ENCODE data around the gene SIGLEC9. TPM values are rescaled to one million over a fixed set of nuclear protein-coding genes. Genes with fewer than 3 reads are reported as not detected.
"Not testable (repeated sequence)": the region's sequence is repeated elsewhere in the genome, so short reads cannot be mapped to it uniquely, and the experiment has no call there.

Gene SIGLEC9
- total and polyA plus RNA-seq, 7 donors = 0.24 to 2.2 (median 0.73) TPM

DNA sequence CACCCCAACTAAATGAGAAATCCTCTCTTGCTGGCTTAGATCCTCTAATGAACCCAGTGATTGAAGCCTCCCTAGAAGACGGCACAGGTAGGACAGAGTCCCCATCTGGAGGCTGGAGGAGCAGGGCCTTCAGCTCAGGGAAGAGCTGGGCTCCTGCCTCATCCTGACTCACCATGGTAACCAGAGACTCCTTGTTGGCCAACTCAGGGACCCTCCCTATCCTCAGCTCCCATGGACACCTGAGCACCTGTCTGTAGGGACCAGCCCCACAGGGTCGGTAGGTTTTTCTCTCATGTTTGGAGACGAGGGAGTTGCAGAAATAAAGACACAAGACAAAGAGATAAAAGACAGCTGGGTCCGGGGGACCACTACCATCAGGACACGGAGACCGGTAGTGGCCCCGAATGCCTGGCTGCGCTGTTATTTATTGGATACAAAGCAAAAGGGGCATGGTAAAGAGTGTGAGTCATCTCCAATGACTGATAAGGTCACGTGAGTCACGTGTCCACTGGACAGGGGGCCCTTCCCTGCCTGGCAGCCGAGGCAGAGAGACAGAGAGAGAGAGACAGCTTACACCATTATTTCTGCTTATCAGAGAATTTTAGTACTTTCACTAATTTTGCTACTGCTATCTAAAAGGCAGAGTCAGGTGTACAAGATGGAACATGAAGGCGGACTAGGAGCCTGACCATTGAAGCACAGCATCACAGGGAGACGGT is 44.0 kb downstream of the SIGLEC9 start:
- TF ChIP-seq, protein P1, sequence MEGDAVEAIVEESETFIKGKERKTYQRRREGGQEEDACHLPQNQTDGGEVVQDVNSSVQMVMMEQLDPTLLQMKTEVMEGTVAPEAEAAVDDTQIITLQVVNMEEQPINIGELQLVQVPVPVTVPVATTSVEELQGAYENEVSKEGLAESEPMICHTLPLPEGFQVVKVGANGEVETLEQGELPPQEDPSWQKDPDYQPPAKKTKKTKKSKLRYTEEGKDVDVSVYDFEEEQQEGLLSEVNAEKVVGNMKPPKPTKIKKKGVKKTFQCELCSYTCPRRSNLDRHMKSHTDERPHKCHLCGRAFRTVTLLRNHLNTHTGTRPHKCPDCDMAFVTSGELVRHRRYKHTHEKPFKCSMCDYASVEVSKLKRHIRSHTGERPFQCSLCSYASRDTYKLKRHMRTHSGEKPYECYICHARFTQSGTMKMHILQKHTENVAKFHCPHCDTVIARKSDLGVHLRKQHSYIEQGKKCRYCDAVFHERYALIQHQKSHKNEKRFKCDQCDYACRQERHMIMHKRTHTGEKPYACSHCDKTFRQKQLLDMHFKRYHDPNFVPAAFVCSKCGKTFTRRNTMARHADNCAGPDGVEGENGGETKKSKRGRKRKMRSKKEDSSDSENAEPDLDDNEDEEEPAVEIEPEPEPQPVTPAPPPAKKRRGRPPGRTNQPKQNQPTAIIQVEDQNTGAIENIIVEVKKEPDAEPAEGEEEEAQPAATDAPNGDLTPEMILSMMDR (IDR thresholded peaks at IDR 0.05) = no peak
- 74 to 85% (median 77%) methylated on average over 13 of the region's 13 CpGs for WGBS, 3 donors
- Histone ChIP-seq H3K27me3 (ENCODE audit: insufficient read depth in 3 of 3, low read length in 2 of 3) (peaks cover 0 to 5% (median 2%) of the 10 kb centered on the region in 3 donors), H3K9me3 (no peaks in the 10 kb centered on the region), H3K4me3 (no peak overlapping the region), H3K36me3 (ENCODE audit: insufficient read depth in 1 of 2, low read depth in 1 of 2) (no peaks in the 10 kb centered on the region), H3K27ac (no peak overlapping the region), H3K4me1 (no peaks in the 10 kb centered on the region)
- DNase-seq (no peak), ATAC-seq (no peak)
- intact Hi-C loops (cut with DNase I) = no loop called here

DNA sequence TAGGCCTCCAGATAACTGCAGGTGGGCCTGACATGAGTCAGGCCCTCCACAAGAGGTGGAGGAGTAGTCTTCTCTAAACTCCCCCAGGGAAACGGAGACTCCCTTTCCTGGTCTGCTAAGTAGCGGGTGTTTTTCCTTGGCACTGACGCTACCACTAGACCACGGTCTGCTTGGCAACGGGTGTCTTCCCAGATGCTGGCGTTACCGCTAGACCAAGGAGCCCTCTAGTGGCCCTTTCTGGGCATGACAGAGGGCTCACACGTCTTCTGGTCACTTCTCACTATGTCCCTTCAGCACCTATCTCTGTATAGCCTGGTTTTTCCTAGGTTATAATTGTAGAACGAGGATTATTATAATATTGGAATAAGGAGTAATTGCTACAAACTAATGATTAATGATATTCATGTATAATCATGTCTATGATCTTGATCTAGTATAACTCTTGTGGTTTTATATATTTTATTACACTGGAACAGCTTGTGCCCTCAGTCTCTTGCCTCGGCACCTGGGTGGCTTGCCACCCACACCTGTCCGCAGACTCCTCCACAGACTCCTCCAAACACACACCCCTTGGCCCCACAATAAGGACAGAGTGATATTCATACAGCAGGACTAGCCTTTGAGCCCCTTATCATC is 44.7 kb downstream of the SIGLEC9 start:
- H3K27me3 ChIP-seq (ENCODE audit: insufficient read depth in 3 of 3, low read length in 2 of 3); H3K9me3 ChIP-seq; ATAC-seq; H3K4me1 ChIP-seq; intact Hi-C loops (cut with DNase I); H3K27ac ChIP-seq; H3K4me3 ChIP-seq; H3K36me3 ChIP-seq (ENCODE audit: insufficient read depth in 1 of 2, low read depth in 1 of 2): not testable (repeated sequence)
- TF ChIP-seq, protein P1 (IDR thresholded peaks at IDR 0.05) = peak; percentile 69
- DNase-seq = peak in 1 of 2 donors; percentile 70
- WGBS, 3 donors = 9 to 14% (median 13%) methylated on average over 11 of the region's 11 CpGs

DNA sequence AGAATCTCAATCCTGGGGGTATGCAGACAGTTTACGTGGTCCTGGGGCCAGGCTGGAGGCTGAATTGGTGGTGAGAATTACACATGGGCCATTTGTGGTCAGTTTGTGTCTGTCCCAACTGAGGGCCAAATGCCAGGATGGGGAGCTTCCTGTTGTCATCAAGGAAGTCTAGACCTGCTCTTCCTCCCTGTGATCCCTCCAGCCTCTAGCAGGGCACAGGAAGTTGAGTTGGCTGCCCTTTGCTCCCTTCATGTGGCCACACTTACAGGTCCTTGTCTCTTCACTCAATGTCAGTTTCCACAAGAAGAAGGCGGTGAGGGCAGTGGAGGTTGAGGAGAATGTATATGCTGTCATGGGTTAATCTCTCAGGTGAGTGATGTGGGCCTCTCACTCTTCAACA is 47.5 kb downstream of the SIGLEC9 start:
- H3K4me3 ChIP-seq = no peak overlapping the region
- no peak for DNase-seq
- TF ChIP-seq, protein P1 (IDR thresholded peaks at IDR 0.05) = no peak
- no peaks in the 10 kb centered on the region for H3K36me3 ChIP-seq (ENCODE audit: insufficient read depth in 1 of 2, low read depth in 1 of 2)
- H3K9me3 ChIP-seq = no peaks in the 10 kb centered on the region
- ATAC-seq = no peak
- H3K4me1 ChIP-seq = no peaks in the 10 kb centered on the region
- intact Hi-C loops (cut with DNase I) = no loop called here
- no peak overlapping the region for H3K27ac ChIP-seq
- WGBS, 3 donors = 72 to 87% (median 72%) methylated on average over 2 of the region's 2 CpGs
- H3K27me3 ChIP-seq (ENCODE audit: insufficient read depth in 3 of 3, low read length in 2 of 3) = peaks cover 2 to 5% (median 3%) of the 10 kb centered on the region in 3 donors

DNA sequence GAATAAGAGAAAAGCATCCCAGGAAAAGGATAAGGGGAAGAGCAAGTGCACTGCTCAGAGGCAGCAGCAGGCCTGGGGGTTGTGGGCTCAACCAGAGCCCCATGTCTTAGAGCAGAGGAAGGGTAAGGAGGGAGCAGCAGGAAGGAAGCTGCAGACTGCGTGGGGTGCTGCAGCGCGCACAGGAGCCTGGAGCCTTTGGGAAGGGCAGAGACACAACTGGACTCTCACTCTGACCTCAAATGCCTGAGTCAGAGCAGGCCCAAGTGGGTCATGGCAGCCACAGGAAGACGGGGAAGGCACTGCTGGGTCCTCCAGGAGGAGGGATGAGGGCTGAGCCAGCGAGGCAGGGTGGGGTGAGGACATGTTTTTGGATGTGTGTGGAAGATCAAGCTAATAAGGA is 49.0 kb downstream of the SIGLEC9 start:
- H3K27me3 ChIP-seq (ENCODE audit: insufficient read depth in 3 of 3, low read length in 2 of 3) = peaks cover 2 to 3% (median 3%) of the 10 kb centered on the region in 3 donors
- intact Hi-C loops (cut with DNase I) = no loop called here
- WGBS, 3 donors = 49 to 64% (median 63%) methylated on average over 5 of the region's 5 CpGs

More for the DNA sequence above, 49.0 kb downstream of the SIGLEC9 start:
- no peak overlapping the region for H3K4me3 ChIP-seq
- TF ChIP-seq, protein P1 (IDR thresholded peaks at IDR 0.05) = no peak
- no peaks in the 10 kb centered on the region for H3K9me3 ChIP-seq
- no peaks in the 10 kb centered on the region for H3K36me3 ChIP-seq (ENCODE audit: insufficient read depth in 1 of 2, low read depth in 1 of 2)
- no peak for ATAC-seq
- no peak for DNase-seq
- no peaks in the 10 kb centered on the region for H3K4me1 ChIP-seq
- no peak overlapping the region for H3K27ac ChIP-seq
